ENCODE data around the gene IQGAP3. TPM values are rescaled to one million over a fixed set of nuclear protein-coding genes. Genes with fewer than 3 reads are reported as not detected.

The IQGAP3 gene
- total RNA-seq, 1 donor from 2014 or later, result 11.8 TPM

DNA sequence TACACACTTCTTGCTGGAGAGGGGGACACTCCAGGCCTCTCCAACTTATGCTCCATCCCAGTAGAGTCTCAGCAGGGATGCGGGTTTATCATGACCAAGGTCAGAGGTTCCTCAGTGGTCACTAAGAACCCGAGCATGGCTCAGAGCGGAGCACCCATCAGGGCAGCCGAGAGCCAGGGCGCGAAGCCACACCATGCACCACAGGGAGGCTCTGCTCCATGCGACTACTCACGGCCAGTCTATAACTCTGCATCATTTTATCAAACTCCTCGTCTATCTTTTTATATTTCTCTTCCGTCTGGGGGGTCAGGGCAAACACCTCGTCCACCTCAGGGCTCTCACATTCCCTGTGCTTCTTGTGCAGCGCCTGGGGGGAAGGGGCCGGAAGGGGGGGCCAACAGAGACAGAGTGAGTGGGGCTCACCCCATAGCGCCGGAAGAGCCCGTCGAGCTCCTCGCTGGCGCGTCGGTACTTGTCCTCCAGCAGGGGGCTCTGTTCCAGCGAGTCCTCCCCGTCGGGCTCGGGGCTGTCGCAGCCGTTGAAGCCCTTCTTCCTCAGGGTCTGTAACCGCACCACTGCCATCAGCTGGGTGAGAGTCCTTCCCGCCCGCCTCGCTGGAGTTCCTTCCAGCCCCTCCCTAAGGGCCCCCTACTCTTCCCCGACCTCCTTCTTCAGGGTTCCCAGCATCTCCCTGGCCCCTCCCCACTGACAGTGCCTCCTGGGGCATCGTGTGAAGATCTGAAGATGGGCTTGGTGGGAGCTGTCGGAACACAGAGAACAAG is 91.8 kb downstream of the IQGAP3 start:
- peak; percentile 36 for ATAC-seq

DNA sequence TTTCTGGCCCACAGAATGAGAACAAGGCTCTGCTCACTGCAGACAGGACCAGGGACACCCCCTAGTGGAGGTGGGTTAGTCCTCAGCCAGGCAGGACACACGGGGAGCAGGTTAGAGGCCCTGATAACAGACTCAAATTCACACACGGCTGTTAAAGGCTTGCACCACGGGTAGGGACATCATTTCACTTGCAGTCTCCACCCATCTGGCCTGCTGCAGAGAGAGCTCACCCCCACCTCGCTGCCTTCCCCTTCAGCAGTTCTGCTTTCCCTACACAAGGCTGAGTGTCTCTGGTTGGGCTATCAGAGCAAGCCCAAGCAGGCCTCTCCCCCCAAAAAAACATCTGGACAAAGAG is 92.4 kb downstream of the IQGAP3 start:
- ATAC-seq, result no peak

DNA sequence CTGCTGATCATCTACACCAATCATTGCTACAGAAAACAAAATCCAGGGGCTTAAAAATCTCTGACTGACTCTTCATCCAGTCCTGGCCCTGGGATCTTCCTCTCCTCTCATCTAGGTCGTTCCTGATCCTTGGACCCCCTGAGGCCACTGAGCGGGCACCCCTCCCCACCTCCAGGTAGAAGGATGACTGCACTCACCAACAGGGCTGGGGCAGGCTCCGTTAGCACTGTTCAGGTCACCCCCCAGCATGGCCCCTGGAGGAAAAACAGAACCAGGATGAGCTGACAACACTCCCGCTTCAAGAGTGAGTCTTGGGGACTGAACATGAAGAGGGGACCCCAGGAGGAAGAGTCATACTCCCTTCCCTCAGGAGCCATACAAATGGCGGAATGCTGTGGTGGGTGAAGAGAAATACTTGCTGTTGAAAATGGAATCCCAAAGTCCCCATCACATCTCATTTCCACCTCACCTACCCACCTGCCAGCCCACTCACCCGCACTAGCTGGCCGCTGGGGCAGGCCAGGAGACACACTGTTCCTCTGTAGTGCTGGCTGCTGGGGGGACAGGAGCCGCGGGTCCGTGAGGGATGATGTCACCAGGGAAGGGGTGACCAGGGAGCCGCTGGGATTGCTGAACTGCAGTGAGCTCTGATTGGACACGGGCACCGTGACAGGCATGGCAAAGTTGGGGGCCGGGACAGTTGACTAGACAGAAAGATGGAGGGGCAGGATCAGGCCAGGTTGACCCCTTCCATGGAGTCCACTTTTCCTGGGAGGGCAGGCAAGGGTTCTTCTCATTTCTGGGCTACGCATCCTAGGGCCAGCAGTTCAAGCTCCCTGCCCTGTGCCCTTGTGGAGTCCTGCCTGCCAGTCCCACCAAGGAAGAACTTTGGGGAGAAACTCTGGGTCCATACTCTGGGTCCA is 93.0 kb downstream of the IQGAP3 start:
- no peak for ATAC-seq

DNA sequence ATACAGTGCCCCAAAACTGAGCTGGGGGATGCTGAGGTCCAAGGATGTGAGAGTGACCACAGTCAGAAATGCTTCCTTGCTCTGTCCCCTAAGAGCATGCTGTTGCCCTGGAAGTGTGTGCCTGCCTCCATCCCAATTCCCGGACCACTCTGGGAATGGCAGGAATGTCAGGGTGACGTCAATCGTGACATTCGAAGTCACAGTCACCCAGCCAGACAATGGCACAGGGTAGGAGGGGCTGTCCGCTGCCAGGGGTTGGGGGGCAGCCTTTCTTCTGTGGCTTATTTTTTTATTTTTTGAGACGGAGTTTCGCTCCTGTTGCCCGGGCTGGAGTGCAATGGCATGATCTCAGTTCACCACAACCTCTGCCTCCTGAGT is 94.1 kb downstream of the IQGAP3 start:
- ATAC-seq, result no peak

DNA sequence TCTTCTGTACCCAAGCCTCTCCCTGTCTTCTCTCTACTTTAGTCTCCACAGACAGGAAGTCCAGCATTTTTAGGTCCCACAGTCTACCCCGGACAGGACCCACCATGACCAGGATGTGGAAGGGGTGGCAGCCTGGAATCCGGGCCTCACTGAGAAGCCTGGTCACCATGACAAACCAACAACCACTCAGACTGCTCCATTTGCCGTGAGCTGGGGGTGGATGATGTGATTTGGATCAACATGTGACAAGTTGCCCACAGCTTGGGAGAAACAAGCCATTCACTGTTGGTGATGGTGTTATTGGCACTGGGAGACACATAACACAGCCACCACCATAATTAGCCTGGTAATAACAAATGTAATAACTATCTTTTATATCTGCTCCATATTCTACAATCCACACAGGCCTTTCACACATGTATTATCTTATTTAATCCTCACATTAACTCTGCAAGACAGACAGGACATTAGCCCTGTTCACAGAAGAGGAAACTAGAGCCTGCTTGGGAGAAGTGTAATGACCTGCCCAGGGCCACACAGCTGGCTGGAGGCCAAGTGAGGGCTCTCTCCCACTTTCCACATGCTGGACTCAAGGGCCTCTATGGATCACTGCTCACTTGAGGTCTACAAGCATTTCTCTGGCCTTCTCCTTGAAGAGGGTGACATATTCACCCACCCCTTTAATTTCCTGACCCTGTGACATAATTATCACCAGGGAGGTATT is 94.7 kb downstream of the IQGAP3 start:
- ATAC-seq, result no peak

DNA sequence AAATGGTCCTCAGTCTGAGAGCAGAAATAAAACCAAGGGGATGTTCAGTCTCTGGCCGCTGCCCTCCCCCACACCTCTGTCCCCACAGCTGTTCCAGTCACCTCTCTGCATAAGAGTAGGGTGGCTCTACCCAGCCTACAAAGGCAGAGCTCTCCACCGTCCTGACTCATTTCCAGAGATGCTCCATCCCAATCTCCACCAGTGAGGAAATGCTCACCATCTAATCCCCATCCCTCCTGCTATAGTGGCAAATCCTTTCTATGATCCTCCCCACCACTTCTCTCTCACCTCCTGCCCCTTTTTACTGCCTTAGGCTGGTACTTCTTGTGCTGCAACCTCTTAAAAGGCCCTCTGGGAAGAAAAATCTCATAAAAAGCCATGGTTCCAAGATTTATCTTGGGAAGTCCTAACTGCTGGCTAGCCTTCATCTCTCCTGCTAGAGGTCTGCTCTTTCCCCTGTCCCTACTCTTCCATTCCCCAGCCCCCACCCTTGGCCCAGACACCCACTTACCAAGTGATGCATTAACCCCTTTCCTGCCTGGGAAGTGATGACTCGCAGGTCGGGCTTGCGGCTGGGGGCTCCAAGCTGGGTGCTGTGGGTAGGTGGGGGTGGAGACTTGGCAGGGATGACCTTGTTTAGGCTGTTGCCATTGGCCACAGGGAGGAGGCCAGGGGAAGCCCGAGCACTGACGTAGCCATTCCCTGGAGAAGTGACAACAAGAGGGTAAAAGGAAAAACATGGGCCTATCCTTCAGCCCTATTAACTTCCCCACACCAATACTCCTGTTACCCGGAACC is 95.7 kb downstream of the IQGAP3 start:
- peak; percentile 14 for ATAC-seq

DNA sequence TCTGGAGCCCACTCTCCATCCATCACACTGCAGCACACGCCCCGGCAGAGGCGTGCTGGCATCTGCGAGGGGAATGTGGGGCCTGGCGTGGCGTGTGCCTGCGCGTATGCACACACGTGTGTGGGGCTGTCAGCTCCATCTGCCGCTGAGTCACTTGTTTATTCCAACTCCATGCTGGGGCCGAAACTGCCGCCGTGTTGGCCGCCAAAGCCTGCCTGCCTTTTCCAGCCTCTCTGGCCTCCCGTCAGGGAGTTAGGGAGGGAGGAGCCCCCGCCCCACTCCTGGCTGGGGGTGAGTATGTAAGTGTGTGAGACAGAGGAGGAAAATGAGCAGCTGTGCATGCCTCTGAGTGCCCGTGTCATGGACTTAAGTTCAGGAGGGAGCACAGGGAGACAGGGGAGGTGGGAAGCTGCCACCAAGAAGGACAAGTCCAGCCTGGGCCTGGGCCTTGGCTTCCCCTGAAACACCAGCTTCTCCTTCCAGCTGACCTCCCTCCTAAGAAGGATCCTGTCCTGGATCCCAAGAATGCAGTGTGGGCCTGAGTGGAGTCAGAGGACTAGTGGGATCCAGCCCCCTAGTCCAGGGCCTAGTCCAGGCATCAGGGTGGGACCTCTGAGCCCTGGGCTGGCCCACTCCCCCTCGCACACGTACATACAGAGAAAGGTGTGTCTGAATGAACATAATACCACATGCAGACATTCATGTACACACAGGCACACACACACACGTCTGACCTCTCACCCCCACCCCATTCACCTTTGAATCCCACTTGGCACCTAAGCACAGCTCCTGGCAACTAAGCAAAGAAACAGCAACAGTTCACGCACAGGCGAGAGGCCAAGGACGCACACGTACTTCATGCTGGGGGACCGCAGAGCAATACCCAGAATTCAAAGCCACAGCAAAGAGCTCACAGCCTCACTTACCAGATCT is 96.5 kb downstream of the IQGAP3 start:
- ATAC-seq, result peak; percentile 61

Other genes with a start within 250 kb of the IQGAP3 start
- 178 TPM for gene CCT3, start 234.3 kb downstream of the IQGAP3 start, total RNA-seq
- 0.80 TPM for gene TSACC, start 234.0 kb downstream of the IQGAP3 start, total RNA-seq
- 1.7 TPM for gene RHBG, start 203.4 kb downstream of the IQGAP3 start, total RNA-seq
- 15.0 TPM for gene MEF2D, start 71.8 kb downstream of the IQGAP3 start, total RNA-seq
- not detected for gene TTC24, start 7.2 kb upstream of the IQGAP3 start, total RNA-seq
- 80.4 TPM for gene NAXE, start 19.2 kb upstream of the IQGAP3 start, total RNA-seq
- 20.3 TPM for gene GPATCH4, start 28.9 kb upstream of the IQGAP3 start, total RNA-seq
- gene HAPLN2, start 46.9 kb upstream of the IQGAP3 start, total RNA-seq, result not detected
- gene BCAN, start 69.6 kb upstream of the IQGAP3 start, total RNA-seq, result not detected
- gene NES, start 104.8 kb upstream of the IQGAP3 start, total RNA-seq, result 3.0 TPM
- 1,373 TPM for gene CRABP2, start 133.0 kb upstream of the IQGAP3 start, total RNA-seq
- gene METTL25B, start 155.9 kb upstream of the IQGAP3 start, total RNA-seq, result 23.5 TPM
- gene ISG20L2, start 156.2 kb upstream of the IQGAP3 start, total RNA-seq, result 27.5 TPM
- 67.4 TPM for gene MRPL24, start 168.5 kb upstream of the IQGAP3 start, total RNA-seq
- 205 TPM for gene HDGF, start 179.1 kb upstream of the IQGAP3 start, total RNA-seq
- 61.1 TPM for gene PRCC, start 195.0 kb upstream of the IQGAP3 start, total RNA-seq
- 1.4 TPM for gene SH2D2A, start 244.3 kb upstream of the IQGAP3 start, total RNA-seq